GM18867 (cell line): Measurements from ENCODE around the gene BIVM.

Experiments used
- ATAC-seq: cut with Tn5 transposase; IDR thresholded peaks from one replicate; pipeline ENCODE4 v1.9.1; 2021; ENCODE audit warnings: mild to moderate bottlenecking, moderate library complexity; ENCODE audit not compliant: unreplicated experiment

Gene BIVM

GRCh38 chr13:102878481-102878880 is 79.6 kb downstream of the BIVM start:
- no peak for ATAC-seq

- ATAC-seq: no peak
Measured at GRCh38 chr13:102879793-102880499, 81.0 kb downstream of the BIVM start.

GRCh38 chr13:102881819-102882686 is 83.1 kb downstream of the BIVM start:
- ATAC-seq: no peak
